HG03521 (cell line): ENCODE measurements around the gene ZNF236.
"Not testable (repeated sequence)": the region's sequence is repeated elsewhere in the genome, so short reads cannot be mapped to it uniquely, and the experiment has no call there.

Source experiments
- ATAC-seq: cut with Tn5 transposase; IDR thresholded peaks from one replicate; pipeline ENCODE4 v1.9.1; 2021; ENCODE audit warnings: mild to moderate bottlenecking, moderate library complexity; ENCODE audit not compliant: unreplicated experiment

ZNF236 gene

DNA sequence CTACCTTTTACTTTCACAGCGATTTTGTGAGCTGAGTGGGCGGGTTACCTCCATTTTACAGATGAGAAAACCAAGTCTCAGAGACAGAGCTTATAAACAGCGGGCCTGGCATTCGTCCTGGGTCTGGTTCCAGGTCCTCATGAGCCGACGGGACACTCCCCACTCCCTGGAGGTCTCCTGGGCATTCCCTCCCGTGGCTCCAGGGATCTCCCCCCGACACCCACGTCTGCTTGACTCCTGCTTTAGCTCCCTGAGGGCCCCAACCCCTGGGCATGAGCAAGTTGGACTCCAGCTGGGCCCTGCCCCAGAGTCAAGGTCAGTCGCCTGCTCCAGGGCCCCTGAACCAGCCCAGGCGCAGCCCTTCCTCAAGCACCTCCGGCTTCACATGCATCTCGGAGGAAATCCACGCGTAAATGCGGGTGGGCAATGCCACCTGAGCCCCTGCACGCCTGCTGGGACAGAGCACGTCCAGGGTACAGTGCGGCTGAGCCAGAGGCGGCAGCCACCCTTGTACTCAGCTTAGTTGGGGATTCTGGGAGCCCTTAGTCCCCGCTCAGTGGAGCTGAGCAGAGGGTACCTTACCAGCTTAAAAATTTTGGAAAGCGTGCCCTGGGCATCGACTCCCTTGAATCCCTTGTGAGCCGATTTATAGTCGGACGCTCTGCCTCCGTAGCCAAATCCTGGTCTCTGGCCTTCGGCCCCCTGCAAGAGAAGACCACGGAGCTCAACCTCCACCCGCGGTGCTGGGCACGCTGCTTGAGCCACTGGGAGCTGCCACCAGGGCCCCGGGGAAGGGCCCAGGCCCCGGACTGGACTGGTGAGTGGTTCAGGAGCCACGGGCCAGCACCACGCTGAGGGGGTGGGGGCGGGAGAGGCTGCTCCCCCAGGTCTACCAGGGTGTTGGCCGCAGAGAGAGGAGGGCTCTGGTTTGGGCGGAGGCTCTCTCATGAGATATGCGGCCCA is 162.1 kb downstream of the ZNF236 start:
- ATAC-seq, result no peak

- ATAC-seq, result no peak
Observed at GRCh38 chr18:76985156-76985950, 163.0 kb downstream of the ZNF236 start.

- ATAC-seq, result no peak
Observed at GRCh38 chr18:76985951-76986236, 163.5 kb downstream of the ZNF236 start.

DNA sequence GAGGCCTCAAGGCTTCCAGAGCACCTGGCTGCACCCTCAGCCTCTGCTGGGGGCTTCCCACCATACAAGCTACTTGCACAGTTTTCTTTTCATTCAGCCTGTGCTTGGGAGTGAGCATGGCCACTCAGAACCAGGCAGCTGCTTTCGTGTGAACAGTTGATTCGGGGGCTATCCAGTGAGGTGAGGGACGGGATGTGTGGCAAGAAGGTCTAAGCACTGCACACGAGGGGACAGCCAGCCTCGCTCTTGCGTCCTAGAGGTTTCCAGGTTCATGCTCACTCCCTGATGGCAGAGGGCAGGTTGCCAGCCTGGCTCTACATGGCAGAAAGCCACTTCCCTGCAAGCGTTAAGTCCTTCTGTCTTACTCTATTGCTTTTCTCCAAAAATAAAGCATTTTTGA is 164.0 kb downstream of the ZNF236 start:
- ATAC-seq, result no peak

- ATAC-seq, result no peak
Observed at GRCh38 chr18:76988031-76988826, 165.9 kb downstream of the ZNF236 start.

DNA sequence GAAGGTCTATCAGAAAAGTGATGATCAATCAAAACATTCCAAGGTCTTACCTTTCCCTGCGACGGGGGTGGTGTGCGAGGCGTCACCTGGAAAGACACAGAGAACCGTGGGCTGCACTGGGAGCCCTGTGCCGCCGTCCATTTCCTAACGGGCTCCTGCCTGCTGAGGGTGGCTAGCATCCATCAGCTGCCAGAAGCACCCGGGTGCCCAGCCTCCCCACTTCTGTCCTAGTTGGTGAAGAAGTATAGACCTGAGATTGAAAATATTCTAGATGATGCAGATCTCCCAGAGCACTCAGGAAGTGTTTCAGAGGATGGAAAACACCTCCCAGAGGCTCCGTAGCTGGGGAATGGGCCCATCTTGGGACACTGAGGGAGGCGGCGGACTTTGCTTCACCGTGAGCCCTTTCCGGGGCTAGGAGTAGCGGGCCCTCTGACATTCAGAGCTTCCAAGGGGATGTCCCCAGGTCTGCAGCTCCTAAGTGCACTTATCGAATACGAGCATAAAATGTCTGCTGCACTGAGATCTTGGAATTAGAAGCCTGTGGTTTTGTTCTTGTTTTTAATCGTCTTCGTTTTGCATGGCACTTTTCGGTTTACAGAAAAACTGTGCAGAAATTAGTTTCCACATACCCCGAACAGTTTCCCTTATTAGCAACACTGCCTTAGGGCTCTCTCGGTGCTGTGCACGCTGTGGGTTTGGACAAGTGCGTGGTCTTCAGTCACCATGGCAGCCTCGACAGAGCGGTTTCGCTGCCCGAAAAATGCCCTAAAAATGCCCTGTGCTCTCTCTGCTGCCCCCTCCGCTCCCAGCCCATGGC is 166.7 kb downstream of the ZNF236 start:
- no peak for ATAC-seq

- ATAC-seq, result no peak
Observed at GRCh38 chr18:76989647-76990190, 167.4 kb downstream of the ZNF236 start.

DNA sequence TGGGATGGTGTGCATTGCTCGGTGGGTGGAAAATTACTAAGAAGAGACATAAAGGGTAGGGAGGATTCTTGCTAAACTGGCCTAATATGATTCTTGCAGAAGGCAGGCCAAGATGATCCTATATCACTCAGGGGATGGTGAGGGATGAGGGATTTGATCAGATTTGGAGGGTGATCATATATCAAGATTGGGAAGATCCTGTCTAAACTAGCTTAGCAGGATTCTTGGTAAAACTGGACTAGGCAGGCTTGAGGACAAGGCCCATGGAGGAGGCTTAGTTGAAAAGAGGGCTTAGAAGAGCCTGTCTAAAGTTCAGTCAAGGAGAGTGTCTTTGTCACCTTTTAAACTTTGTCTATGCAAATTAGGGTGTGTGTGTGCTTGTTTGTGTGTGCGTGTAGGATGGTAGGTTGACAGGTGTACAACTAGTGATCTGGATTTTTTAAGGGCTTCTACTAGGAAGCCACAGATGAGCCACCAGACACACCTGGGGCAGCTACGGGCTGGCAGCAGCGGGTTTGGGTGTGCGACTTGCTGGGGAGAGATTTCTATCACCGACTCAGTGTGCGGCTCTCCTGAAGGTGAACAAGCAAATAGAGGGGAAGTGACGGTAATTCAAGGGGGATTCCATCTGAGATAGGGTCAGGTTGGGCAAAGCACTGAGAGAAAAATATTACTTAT is 168.1 kb downstream of the ZNF236 start:
- ATAC-seq, result not testable (repeated sequence)

- no peak for ATAC-seq
Observed at GRCh38 chr18:76991021-76991688, 168.8 kb downstream of the ZNF236 start.

- no peak for ATAC-seq
Observed at GRCh38 chr18:76992226-76993084, 170.1 kb downstream of the ZNF236 start.

DNA sequence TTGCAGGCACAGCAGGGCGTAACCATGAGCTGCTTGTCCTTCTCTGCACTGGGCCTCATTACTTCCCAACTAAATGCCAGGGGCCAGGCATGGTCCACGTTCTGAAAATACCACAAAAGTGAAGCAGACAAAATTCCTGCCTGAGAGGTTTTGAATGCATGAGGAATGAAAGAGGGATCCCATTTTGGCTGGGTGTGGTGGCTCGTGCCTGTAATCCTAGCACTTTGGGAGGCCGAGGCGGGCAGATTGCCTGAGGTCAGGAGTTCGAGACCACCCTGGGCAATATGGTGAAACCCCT is 170.7 kb downstream of the ZNF236 start:
- no peak for ATAC-seq

GRCh38 chr18:76993573-76993972 is 171.2 kb downstream of the ZNF236 start:
- ATAC-seq, result no peak

DNA sequence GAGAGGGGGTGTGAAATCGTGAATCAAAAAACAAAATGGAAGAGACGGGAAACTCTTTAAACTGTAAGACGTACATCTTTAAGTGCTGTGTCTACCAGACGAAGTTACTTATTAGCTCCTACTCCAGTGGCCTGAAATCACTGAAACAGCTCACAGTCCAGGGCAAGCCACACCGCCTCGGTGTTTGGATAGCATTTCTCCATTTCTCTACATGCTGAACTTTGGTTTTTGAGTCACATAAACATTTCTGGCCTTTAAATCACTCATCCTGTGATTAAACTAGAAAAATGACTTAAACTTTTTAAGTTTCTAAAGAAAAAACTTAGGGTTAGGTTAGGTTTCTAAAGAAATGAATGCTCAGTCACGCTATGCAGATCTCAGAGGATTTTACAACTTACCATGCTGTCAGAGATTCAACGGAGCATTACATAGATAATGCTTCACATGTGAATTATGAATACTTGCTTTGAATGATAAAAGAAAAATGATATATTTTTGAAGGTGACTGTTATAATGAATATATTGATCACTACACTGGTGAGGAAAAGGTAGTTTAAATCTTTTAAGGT is 171.8 kb downstream of the ZNF236 start:
- no peak for ATAC-seq

GRCh38 chr18:76995896-76996295 is 173.5 kb downstream of the ZNF236 start:
- no peak for ATAC-seq

GRCh38 chr18:76996429-76996828 is 174.1 kb downstream of the ZNF236 start:
- no peak for ATAC-seq

DNA sequence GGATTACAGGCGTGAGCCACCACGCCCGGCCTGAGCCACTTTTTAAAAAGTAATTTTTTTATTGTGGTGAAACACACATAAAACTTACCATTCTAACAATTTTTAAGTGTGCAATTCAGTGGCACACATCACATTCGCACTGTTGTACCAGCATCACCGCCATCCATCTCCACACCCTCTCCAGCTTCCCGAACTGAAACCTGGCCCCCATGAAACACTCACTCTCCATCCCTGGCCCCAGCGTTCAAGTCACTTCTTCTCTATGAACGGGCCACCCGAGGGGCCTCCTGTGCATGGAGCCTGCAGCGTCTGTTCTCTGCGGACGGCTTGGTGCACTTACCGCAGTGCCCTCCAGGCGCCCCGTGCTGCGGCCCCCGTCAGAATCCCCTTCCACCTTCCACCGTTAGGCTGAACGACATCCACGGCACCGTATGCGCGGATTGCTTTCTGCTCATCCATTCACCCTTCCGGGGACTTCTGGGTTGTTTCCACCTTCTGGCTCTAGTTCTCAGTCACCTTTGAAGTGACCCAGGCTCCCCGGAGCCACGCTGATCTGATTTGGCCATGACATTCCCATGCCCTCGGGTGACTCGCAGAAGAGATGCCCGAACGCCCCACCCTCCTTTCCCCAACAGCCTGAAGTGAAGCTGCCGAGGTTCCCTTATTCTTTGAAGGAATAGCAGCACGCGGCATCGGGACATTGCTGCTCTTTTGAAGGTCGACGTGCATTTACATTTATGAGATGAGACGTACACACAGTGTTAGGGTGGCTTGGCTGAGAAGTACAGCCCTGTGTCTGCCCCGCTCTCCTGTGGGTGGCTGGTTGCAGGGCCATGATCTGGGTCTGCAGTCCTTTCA is 175.8 kb downstream of the ZNF236 start:
- no peak for ATAC-seq

DNA sequence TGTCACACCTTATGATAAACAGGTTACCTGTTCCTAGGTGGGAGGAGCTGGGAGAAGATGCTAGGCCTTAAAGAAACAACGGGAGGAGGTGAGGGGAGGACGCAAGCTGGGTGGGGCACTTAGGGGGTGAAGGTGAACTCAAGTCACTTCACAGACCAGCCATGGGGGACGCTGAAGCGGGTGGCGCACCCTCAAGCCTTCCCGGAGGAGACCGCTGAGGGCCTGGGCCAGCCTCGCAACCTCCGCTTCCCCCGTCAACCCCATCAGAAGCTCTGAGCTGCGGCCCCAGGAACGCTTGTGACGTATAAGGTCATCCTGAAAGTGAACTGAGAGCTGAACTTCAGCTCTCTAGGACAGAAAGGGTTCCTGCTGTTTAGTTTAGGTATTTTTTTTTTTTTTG is 176.7 kb downstream of the ZNF236 start:
- no peak for ATAC-seq
